ENCODE data around the gene DLG5.
A peak's percentile ranks its signal among the peaks of the same experiment; 100 is the strongest.

DLG5 gene

DNA sequence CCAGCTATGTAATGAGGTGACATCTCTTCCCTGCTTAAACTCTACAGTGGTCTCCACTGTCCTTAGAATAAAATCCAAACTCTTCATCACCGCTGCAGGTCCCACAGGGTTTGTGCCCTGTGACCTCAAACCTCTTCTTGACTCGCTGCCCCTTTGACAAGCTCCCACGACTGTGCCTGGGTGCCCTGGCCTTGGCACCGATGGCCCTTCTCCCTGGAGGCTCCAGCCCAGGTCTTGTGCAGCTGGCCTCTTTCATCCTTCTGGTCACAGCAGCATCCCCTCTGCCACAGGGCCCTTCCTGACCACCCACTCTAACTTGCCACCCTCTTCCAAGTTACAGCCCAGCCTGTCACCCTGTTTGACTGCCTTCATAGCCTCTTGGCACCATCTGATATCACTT lies 108.2 kb downstream of the DLG5 start:
- DNase-seq = no peak

GRCh38 chr10:77817541-77817940 lies 109.0 kb downstream of the DLG5 start:
- DNase-seq = no peak

- no peak for DNase-seq
These were observed 110.2 kb downstream of the DLG5 start for GRCh38 chr10:77816311-77816710.

DNA sequence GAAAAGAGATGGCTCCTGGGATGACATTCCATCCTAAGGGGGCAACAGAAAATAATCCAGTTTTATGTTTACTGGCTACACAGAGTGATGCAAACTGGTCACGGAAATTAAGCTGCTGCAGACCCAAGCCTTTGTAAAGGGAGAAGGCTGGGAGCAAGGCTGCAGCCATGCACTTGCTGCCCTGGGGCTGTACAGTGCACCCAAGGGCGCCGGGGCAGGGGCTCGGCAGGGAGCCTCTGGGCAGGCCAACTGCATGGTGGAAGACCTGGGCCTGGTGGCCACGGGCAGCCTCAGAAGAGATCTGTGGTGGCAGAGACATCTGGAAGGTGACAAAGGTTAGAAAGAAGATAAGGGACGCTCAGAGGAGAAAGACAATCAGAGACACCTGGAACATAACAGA lies 113.8 kb downstream of the DLG5 start:
- DNase-seq = no peak

- DNase-seq = no peak
These were observed 114.6 kb downstream of the DLG5 start for GRCh38 chr10:77811831-77812430.

GRCh38 chr10:77810446-77811335 lies 115.9 kb downstream of the DLG5 start:
- no peak for DNase-seq

DNA sequence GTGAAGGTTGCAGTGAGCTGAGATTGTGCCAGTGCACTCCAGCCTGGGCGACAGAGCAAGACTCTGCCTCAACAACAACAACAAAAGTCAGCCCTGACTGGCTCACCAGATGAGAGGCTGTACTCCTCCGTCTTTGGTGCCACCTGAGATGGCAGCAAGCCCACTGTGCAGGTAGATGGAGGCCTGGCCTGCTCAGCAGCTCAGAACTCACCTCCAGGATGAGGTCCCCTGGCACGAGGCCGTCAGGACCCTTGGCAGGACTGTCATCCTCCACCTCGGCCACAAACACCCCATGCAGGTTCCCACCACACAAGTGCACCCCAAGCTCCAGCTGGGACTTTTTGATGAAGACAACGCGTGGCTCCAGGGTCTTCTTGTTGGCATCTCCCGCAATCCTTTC lies 117.2 kb downstream of the DLG5 start:
- no peak for DNase-seq

DNA sequence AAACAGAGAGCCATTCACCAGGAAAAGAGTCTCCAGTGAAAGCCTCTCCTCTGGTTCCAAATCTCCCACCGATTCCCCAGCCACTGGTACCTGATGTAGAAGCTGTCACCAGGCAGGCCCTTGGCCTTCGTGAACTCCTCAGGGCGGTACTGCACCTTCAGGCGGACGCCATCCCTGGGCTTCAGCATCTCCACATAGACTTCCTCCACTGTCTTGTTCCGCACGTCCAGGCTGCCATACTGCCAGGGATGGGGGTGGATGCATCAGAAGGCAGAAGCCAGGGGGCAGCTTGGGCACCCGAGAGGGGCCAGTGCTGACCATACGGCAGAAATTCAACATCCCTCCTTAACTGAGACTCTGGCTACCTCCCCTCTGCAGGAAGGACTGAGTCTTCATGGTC lies 118.8 kb downstream of the DLG5 start:
- no peak for DNase-seq

- no peak for DNase-seq
These were observed 119.9 kb downstream of the DLG5 start for GRCh38 chr10:77806511-77807157.

DNA sequence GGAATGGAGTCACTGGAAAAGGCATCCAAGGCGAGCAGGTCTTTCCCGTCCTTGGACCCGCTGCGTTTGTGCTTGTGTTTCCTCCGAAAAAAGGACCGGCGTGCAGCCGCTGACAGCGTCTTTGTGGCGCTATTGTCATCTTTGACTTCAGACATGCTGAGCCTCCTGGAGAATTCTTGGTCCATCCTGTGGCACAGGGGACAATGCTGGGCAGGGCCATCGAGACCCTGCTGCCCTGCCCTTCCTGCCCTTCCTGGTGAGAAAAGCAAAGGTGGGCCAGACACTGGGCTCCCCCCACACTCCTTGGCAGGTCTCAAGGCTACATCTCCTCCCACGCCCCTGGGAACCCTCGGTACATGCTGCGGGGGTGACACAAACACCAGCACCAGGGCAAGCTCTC lies 120.9 kb downstream of the DLG5 start:
- DNase-seq = no peak

- no peak for DNase-seq
These were observed 122.2 kb downstream of the DLG5 start for GRCh38 chr10:77804371-77804770.

DNA sequence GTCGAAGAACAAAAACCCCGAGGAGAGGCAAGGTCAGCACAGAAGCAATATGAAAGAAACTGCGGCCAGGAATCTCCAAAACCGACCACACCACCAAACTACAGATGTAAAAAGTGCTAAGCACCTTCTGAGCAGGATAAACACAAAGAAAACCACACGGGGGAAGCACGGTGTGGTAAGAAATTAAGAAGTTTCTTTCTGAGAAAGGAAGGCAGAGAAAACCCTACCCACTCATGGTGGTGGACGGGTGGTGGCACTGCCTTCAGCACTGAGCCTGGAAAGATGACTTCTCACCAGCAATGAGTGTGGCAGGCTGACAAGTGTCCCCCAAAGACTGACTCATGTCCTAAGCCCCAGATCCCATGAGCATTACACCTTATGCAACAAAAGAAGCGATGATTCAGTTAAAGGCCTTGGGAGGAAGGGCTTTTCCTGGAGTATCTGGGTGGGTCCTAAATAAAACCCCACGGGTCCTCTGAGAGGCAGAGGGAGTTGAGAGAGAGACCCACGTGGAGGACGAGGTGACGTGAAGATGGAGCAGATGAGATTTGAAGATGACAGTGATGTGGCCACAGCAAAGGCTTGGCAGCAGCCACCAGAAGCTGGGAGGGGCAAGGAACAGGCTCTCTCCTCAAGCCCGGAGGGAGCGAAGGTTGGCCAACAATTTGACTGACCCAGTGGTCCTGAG lies 124.9 kb downstream of the DLG5 start:
- peak; percentile 63 for DNase-seq

DNA sequence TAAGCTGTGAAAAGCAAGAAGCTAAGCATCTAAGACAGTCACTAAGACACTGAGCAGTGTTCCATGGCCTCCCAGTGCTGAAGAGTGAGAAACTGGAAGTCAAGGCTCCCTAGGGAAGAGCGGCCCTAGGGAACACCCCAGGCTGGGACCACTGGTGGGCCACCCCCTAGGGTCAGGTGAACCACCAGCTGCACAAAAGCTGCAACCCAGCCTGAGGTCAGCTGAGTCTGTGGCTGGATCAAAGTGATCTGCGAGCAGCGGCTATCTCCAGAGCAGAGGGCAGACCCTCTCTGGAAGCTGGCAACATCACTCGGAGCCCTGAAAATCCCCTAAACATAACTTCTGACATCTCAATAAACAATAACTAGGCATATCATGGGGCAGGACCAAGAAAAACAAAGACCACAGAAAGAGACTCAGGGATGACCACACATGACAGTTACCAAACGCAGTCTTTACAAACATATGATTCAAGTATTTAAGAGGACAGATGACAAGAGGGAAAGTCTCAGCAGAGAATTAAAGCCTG lies 125.8 kb downstream of the DLG5 start:
- DNase-seq = no peak

DNA sequence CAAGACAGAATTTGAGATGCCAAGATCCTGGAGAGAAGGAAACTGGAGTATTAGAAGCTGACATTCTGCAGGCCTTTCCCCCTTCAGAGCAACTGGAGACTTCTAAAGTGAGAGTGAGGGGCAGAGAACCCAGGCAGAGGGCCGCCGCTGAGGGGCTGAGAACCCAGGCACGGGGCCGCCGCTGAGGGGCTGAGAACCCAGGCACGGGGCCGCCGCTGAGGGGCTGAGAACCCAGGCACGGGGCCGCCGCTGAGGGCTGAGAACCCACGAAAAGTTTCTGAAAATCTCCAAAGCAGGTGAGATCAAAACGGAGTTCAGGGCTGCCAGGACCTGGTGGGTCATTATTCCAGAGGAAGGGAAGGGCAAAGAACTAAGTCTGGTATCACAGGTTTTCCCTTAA lies 126.2 kb downstream of the DLG5 start:
- no peak for DNase-seq

GRCh38 chr10:77799352-77799751 lies 127.2 kb downstream of the DLG5 start:
- DNase-seq = no peak

DNA sequence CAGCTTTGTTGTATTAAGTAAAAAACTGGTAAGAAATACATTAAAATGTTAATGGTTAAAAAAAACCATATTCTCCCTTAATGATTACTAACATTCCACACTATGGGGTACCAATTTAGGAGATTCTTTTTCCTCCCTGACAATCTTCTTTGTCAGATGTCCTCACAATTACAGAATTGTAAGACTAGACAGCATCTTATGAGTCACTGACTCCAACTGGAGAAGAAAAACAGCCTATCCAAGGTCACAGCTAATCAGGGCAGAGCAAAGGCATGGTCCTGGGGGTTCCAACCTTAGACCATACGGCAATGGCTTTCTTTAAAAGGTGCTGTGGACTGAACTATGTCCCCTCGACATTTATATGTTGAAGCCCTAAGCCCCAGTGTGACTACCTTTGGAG lies 127.6 kb downstream of the DLG5 start:
- DNase-seq = no peak

DNA sequence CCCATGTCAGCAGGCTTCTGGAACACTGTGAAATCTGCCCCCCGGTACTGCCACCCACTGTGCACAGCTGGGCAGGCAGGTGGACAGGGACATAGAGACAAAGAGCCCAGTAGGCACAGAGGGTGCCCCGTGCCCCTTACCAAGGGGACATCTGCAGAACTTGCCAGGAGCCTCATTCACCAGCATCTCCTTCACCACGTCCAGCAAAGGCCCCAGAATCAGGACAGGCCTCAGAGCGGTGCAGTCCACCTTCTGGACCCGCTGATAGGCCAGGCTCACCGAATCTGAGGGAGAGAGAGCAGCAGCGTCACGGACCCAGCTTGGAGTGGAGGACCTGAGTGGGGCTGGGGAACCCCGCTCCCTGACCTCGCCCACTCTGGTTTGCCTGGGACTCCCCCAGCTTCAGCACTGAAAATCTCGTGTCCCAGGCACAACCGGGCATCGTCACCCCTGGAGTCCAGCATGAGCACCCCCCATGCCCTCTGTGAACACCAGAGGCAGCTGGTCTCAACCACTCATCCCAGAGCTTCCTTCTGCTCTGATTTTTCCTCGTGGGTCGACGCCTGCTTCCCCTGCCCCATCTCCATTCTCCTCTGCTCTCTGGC lies 130.1 kb downstream of the DLG5 start:
- DNase-seq = no peak

DNA sequence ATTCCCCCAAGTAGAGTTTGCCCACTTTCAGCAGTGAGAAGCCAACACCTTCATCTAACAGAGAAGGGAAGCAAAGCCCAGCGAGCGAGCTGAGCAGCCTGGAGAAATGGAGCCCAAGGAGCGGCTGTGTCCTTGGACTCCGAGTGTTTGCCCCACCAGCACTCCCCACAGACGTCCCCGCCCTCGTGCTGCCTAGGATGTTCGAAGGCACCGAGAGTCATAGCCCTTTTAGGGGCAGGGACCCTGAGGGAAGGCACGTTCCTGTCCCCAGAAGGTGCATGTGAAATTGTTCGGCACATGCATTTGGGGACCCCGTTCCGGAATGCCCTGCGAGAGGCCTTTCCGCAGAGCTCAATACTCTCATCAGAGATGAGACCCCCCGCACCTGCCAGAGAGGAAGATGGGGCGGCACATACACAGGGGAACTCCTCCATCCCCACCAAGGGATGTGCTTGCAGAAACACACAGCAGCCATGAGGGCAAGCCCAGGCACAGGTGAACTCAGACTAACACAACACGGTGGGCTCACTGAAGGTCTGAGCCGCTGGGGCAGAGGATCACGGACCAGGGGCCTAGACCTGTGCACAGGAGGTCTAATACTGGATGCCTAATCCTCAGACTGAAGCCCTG lies 131.0 kb downstream of the DLG5 start:
- DNase-seq = no peak

GRCh38 chr10:77794256-77795142 lies 132.1 kb downstream of the DLG5 start:
- no peak for DNase-seq

- no peak for DNase-seq
These were observed 132.7 kb downstream of the DLG5 start for GRCh38 chr10:77793831-77794230.

DNA sequence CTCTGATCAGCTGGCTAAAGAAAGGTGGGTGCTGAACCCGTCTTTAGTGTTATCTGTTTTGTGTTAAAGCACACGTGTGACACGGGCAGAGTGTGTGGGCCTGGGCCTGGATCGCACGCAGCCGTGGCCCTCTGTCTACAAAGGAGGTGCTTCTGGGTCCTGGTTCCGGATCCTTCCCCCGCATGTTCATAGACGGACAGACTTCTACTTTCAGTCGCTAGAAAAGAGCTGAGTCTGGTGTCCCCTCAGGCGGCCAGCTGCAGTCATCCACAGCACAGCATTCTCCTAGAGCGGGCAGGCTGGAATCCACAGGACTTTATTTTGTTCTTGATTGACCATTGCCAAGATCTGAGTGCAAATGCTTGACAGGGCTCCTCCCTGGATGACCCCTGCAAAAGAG lies 134.4 kb downstream of the DLG5 start:
- no peak for DNase-seq
